GM18867 (cell line): ENCODE results near the gene N4BP3.
A peak's percentile ranks its signal among the peaks of the same experiment; 100 is the strongest.
"Not testable (repeated sequence)": the region's sequence is repeated elsewhere in the genome, so short reads cannot be mapped to it uniquely, and the experiment has no call there.

Source experiments
- ATAC-seq: cut with Tn5 transposase; IDR thresholded peaks from one replicate; pipeline ENCODE4 v1.9.1; 2021; ENCODE audit warnings: mild to moderate bottlenecking, moderate library complexity; ENCODE audit not compliant: unreplicated experiment

The N4BP3 gene

GRCh38 chr5:178120607-178121357 lies 7.5 kb downstream of the N4BP3 start:
- peak; percentile 90 for ATAC-seq

DNA sequence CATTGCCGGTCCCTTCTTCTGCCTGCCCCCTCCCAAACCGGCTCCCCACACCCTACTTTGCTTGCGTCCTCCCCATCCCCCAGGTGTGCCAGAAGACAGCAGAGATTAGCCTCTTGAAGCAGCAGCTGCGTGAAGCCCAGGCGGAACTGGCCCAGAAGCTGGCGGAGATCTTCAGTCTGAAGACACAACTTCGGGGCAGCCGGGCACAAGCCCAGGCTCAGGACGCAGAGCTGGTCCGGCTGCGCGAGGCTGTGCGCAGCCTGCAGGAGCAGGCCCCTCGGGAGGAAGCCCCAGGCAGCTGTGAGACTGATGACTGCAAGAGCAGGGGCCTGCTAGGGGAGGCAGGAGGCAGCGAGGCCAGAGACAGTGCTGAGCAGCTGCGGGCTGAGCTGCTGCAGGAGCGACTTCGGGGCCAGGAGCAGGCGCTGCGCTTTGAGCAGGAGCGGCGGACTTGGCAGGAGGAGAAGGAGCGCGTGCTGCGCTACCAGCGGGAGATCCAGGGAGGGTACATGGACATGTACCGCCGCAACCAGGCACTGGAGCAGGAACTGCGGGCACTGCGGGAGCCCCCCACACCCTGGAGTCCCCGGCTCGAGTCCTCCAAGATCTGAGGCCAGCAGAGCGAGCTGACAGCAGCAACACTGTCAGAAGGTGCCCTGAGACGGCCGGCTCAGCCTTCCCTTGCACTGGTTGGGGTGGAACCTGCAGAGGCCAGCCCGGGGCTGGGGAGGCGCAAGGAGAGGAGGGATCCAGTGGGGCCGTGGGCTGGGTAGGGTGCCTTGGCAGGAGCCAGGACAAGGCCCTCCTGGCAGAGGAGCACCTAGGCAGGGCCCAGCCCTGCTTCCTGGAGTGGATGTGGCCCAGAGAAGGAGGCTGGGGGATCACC lies 8.3 kb downstream of the N4BP3 start:
- no peak for ATAC-seq

- ATAC-seq, result no peak
Measured at GRCh38 chr5:178122346-178122745, 9.0 kb downstream of the N4BP3 start.

DNA sequence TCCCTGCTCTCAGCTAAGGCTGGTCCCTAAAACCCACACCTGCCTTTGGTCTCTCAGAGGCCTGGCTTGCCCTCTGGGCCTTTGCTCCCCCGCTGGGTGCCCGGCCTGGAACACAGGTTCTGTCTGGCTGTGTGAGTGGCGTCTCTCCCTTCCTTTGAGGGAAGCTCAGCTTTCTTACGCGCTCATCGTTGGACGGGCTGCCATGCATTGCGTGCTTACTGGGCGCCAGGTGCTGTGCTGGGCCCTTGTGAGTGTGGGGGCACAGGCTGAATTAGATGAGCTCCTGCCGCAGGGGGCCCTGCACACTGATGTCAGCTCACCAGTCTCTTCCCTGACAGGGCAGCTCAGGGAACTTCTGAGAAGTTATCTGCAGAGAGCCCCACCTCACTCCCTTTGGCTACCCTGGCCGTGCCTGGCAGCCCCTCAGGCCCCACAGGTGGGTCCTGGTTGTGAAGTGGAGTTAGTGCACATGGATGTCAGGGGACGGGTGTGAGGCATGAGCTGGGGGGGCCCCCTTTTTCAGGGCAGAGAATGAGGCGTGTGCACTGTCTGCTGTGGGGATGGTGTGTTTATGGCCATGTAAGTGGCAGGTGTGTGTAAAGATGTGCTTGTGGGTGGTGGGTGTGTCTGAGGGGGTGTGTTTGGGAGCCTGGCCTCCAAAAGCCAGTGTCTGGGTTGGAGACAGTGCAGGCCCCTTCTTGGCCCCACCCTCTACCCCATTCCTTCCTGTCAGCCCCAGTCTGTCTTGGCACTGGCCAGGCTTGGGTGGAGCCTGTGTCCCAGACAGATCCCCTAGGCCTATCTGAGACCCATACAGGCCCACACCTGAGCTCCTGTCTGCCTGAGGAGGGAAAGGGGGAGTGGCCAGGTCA lies 10.0 kb downstream of the N4BP3 start:
- ATAC-seq, result no peak

DNA sequence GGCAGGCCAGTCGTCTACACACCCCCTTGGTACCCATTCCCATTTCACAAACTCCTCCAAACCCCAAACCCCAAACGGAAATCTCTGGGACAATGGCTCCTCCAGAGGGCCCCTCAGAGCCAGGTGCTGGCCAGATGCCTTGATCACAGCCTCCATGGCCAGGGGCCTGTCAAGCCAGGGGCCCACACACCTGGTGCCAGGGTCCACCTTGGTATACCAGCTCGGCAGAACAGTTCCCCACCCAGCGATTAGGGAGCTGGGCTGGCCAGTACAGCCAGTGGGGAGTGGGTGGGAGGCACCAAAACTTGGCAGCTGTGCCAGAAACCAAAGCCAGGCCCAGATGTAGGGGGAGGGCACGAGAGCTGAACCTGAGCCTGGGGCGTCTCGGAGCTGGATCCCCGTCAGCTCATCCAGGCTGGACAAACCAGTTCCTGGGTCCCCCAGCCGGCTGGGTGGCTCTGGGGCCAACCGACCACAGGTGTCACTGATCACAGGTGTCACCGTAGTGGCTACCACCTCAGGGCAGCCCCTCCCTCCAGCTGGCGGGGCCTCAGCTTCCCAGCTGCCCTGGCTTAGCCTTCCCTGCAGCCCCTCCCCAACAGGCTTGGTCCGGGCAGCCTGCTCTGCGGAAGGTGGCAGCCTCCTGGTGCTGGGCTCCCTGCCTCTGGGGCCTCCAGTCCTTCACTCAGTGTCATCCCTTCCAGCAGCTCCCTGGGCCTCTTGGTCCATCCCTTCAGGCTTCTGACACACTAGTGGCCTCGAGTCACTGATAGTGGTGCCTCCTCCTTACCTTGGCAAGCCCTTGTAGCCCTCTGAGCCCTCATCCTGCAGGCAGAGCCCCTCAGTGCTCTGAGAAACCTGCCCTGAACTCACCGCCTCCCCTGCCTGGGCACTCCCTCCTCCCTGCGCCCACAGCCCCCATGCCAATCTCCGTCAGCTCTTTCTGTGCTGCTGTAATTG lies 10.9 kb downstream of the N4BP3 start:
- ATAC-seq, result no peak

- no peak for ATAC-seq
Measured at GRCh38 chr5:178125253-178125906, 12.0 kb downstream of the N4BP3 start.

GRCh38 chr5:178126556-178126955 lies 13.2 kb downstream of the N4BP3 start:
- ATAC-seq, result no peak

GRCh38 chr5:178127300-178128009 lies 14.1 kb downstream of the N4BP3 start:
- not testable (repeated sequence) for ATAC-seq

- no peak for ATAC-seq
Measured at GRCh38 chr5:178129296-178129695, 16.0 kb downstream of the N4BP3 start.

DNA sequence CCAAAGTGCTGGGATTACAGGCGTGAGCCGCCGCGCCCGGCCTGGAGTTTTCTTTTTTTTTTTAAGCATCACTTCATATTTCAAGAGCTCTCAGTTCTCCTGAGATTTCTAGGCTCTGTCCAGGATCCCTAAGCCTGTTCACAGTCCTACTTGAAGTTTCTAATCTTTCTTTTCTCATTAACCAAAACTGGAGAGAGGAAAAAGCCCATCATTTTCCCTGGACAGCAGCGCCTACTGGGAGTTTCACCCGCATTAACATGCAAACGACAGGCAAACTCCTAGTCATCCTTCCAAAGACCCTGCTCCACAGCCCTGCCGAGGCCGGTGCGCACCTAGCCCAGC lies 16.9 kb downstream of the N4BP3 start:
- ATAC-seq, result not testable (repeated sequence)

DNA sequence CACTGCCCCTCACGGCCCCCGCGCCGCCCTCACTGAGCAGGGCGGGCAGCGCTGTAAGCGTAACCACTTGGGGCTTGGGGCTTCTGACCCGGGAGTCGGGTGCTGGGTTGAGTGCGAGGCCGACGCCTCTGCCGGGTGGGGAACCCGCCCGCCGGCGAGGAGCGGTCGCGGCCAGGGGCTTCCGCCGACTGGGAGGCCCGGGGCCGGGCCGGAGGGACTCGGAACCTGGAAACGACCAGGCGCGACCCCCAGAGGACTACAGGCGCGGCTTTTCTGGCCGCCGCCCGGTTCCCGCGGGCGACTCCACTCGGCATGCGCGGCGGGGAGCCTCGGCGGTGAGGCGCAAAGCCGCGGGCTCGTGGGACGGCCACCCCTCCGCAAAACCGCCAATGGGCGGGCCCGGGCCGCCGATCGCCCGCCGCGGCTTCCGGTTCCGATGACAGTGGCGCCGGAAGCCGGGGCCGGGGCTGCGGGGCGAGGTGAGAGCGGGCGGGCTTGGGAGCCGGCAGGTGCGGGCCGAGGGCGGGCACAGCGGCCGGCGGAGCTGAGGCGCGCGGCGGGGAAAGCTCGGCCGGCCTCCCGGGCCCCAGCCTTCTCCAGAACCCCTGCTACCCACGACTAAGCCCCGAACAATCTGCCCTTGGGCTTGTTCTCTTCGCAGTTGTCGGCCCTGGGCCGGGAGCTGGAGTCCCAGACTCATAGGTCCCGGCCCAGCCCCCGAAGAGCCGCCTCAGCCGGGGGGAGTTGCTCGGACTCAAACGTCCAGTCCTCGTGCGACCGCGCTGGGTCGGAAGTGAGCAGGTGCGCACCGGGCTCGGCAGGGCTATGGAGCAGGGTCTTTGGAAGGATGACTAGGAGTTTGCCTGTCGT lies 17.5 kb downstream of the N4BP3 start, which contains the start of gene RMND5B:
TSS of gene RMND5B (plus strand) at position 439 of the 870 bp plus-strand sequence. CDS start 7,106 bp downstream, outside the sequence.
- peak; percentile 87 for ATAC-seq

- no peak for ATAC-seq
Measured at GRCh38 chr5:178131446-178131996, 18.2 kb downstream of the N4BP3 start.

DNA sequence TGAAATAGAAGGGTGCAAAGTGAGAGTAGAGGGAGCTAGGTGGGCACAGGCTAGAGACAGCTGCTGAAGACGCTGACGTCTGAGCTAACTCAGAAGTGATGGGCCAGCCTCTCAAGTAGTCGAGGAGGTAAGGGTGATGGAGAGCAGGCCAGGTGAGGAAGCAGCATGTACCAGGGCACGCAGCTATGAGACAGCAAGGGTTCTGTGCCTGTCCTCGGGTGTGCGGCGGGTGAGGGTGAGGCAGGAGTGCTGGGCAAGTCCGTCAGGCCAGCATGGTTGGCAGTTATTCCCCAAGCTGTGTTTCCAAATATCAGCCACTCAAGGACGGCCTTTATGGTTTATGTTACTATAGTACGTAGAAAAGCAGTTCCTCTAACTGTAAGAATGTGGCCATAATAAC lies 23.7 kb downstream of the N4BP3 start:
- no peak for ATAC-seq

DNA sequence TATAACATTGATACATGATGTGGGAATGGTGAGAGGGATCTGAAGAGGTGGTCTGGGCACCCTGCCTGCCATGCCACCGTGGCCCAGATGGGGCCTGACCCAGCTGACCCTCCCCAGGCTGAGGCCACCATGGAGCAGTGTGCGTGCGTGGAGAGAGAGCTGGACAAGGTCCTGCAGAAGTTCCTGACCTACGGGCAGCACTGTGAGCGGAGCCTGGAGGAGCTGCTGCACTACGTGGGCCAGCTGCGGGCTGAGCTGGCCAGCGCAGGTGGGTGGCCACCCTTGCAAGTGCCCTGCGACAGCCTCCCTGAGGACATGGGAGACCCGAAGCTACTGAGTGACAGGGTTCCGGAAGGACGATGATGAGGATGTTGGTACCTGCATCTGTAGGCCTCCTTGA lies 24.7 kb downstream of the N4BP3 start:
- no peak for ATAC-seq

GRCh38 chr5:178141550-178141949 lies 28.2 kb downstream of the N4BP3 start:
- ATAC-seq, result no peak

DNA sequence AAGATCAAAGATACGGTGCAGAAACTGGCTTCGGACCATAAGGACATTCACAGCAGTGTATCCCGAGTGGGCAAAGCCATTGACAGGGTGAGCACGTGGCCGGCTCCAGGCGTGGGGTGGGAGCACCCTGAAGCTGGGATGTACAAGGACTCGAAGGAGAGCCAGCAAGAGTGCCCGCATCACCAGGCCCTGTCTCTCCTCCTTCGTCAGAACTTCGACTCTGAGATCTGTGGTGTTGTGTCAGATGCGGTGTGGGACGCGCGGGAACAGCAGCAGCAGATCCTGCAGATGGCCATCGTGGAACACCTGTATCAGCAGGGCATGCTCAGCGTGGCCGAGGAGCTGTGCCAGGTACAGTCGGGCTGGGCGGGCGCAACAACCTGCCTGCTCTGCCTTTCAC lies 29.3 kb downstream of the N4BP3 start:
- no peak for ATAC-seq

DNA sequence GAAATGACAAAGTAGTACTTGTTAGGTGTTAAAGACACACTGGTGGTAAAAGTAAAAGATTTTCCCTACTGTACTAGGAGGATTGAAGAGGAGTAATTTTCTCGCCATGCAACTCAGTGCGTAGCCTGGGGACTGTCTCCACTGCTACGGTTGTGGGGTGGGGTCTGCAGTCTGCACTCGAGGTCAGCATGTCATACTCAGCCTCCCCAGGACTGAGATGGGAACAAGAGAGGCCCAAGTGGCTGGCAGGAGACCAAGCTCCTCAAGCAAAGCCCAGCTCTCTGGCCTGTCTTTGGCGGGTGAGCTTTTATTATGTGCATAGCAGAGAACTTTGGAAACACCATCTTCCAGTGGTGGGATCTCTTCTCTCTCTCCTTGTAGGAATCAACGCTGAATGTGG lies 29.9 kb downstream of the N4BP3 start:
- no peak for ATAC-seq

GRCh38 chr5:178143901-178144300 lies 30.6 kb downstream of the N4BP3 start:
- ATAC-seq, result no peak
